ENCODE measurements around the gene BEAN1.

GRCh38 chr16:66437391-66437945, 10.4 kb downstream of the BEAN1 start:
- TF ChIP-seq CTCF (IDR thresholded peaks at IDR 0.05), result no peak
- TF ChIP-seq POLR2A (IDR thresholded peaks at IDR 0.05), result no peak

All from Peyer's patch (tissue), 4 donors.